Endodermal cell (in vitro differentiated cells): ENCODE measurements around the gene RCOR1. TPM values are rescaled to one million over a fixed set of nuclear protein-coding genes. Genes with fewer than 3 reads are reported as not detected.

Experiments used
- DNase-seq: peaks from one replicate; pipeline ENCODE4 v3.0.0-alpha.2; 2017
- H3K27ac ChIP-seq: 2 replicates; pipeline ENCODE4 v1.5.1; 2013; ENCODE audit warnings: mild to moderate bottlenecking, low read depth, low read length, moderate library complexity
- H3K27me3 ChIP-seq: 2 replicates; pipeline ENCODE4 v1.6.1; 2013; ENCODE audit warnings: mild to moderate bottlenecking, low read length, moderate library complexity; ENCODE audit not compliant: insufficient read depth, control insufficient read depth, poor library complexity, severe bottlenecking
- H3K36me3 ChIP-seq: 2 replicates; pipeline ENCODE4 v1.7.0; 2013; ENCODE audit warnings: mild to moderate bottlenecking, low read length, moderate library complexity; ENCODE audit not compliant: control insufficient read depth, insufficient read depth
- H3K4me1 ChIP-seq: one replicate; pipeline ENCODE4 v1.7.0; 2013; ENCODE audit warnings: low read length; ENCODE audit not compliant: control insufficient read depth, insufficient read depth
- H3K4me3 ChIP-seq: 2 replicates; pipeline ENCODE4 v1.5.1; 2013; ENCODE audit warnings: mild to moderate bottlenecking, low read length, moderate library complexity
- H3K9ac ChIP-seq: 2 replicates; pipeline ENCODE4 v1.6.1; 2013; ENCODE audit warnings: mild to moderate bottlenecking, low read length, moderate library complexity; ENCODE audit not compliant: poor library complexity, severe bottlenecking; ENCODE audit errors: extremely low read depth
- H3K9me3 ChIP-seq: 2 replicates; pipeline ENCODE4 v1.6.1; 2013; ENCODE audit warnings: mild to moderate bottlenecking, low read length, moderate library complexity; ENCODE audit not compliant: control insufficient read depth
- H3K27ac Mint-ChIP-seq: 2 replicates; pipeline ENCODE4 v1.8.0; 2020; ENCODE audit warnings: mixed read lengths
- H3K27me3 Mint-ChIP-seq: 2 replicates; pipeline ENCODE4 v1.8.0; 2021; ENCODE audit warnings: mild to moderate bottlenecking, mixed read lengths; ENCODE audit not compliant: insufficient read depth
- H3K36me3 Mint-ChIP-seq: 2 replicates; pipeline ENCODE4 v1.8.0; 2020; ENCODE audit warnings: low read depth, mixed read lengths
- H3K4me1 Mint-ChIP-seq: 2 replicates; pipeline ENCODE4 v1.8.0; 2020; ENCODE audit warnings: mixed read lengths
- H3K4me3 Mint-ChIP-seq: 2 replicates; pipeline ENCODE4 v1.8.0; 2020; ENCODE audit warnings: mild to moderate bottlenecking, moderate library complexity, mixed read lengths
- H3K9me3 Mint-ChIP-seq: 2 replicates; pipeline ENCODE4 v1.8.0; 2020; ENCODE audit warnings: mild to moderate bottlenecking, mixed read lengths
- CTCF ChIP-seq: fragments of 200-600 bp; sonication (generic); conservative IDR thresholded peaks from 2 replicates; pipeline ENCODE4 v1.5.0; 2021; ENCODE audit warnings: antibody characterized with exemption, mild to moderate bottlenecking
- WGBS, 2 experiments: methylation state at CpG; one replicate each; pipeline versions ENCODE4 v1.1.5 to v1.1.7; 2013; ENCODE audit warnings: missing lambda C conversion rate in 2 of 2, mixed read lengths in 1 of 2; ENCODE audit not compliant: insufficient coverage in 1 of 2, insufficient read length in 1 of 2; 5-methylcytosine and 5-hydroxymethylcytosine counted together
- total RNA-seq, 2 donors: library from RNA; stranded (reverse); fragmentation: NEBNext Ultra II Directional in 1 of 2; extraction: Animal tissue kit (Norgen Biotek cat#: 25700) in 1 of 2; gene quantifications; 2 replicates in 1 of 2; 3 replicates in 1 of 2; pipeline ENCODE4 v1.2.1, GENCODE V29; 2021

Gene RCOR1
- total RNA-seq, 2 donors from 2014 or later: 30.3 to 31.5 TPM

DNA sequence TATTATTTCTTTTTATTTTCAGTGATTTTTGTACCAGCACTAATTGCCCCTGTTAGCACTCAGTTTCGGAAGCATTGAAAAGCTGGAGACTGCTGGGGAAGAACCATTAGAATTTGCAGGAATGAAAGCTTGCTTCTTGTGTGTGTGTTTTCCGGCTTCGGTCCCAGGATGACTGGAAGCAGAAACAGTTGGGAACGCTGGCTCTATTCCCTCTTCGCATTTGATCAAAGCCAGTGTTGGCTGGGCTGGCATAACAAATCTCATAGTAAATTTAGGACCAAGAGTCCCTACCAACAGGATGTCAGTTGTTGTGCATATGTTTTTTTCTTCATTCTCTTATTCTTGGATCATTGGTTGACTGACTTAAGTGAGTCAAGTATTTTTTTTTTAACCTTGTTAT, 131.2 kb downstream of the RCOR1 start:
- Mint-ChIP-seq H3K27me3 (no peaks in the 10 kb centered on the region), H3K36me3 (peaks cover 76% of the 10 kb centered on the region), H3K4me3 (no peak overlapping the region), H3K9me3 (no peaks in the 10 kb centered on the region), H3K27ac (no peak overlapping the region), H3K4me1 (peaks cover 15% of the 10 kb centered on the region)
- Histone ChIP-seq H3K4me1 (peaks cover 13% of the 10 kb centered on the region), H3K36me3 (peaks cover 79% of the 10 kb centered on the region), H3K27ac (no peak overlapping the region), H3K9me3 (no peaks in the 10 kb centered on the region), H3K27me3 (no peaks in the 10 kb centered on the region), H3K9ac (no peak overlapping the region), H3K4me3 (no peak overlapping the region)
- WGBS, 2 experiments: 87 to 98% methylated on average over 5 of the region's 5 CpGs
- no peak for DNase-seq
- TF ChIP-seq CTCF: no peak

- no peaks in the 10 kb centered on the region for H3K9me3 Mint-ChIP-seq
- H3K36me3 Mint-ChIP-seq: peaks cover 78% of the 10 kb centered on the region
- H3K4me3 ChIP-seq: no peak overlapping the region
- H3K4me1 Mint-ChIP-seq: peaks cover 15% of the 10 kb centered on the region
- H3K27me3 Mint-ChIP-seq: no peaks in the 10 kb centered on the region
- WGBS, 2 experiments: 94 to 97% methylated on average over 17 to 19 of the region's 19 CpGs
- H3K9me3 ChIP-seq: no peaks in the 10 kb centered on the region
- peaks cover 13% of the 10 kb centered on the region for H3K4me1 ChIP-seq
- H3K27ac Mint-ChIP-seq: peak overlapping the region; percentile 27
- no peak overlapping the region for H3K27ac ChIP-seq
- H3K9ac ChIP-seq: no peak overlapping the region
- no peak for DNase-seq
- no peak for TF ChIP-seq CTCF
- no peak overlapping the region for H3K4me3 Mint-ChIP-seq
- H3K36me3 ChIP-seq: peaks cover 73% of the 10 kb centered on the region
- H3K27me3 ChIP-seq: no peaks in the 10 kb centered on the region
These were observed 133.9 kb downstream of the RCOR1 start for GRCh38 chr14:102726191-102726949.

- H3K4me3 ChIP-seq: peak overlapping the region; percentile 42
- H3K27me3 Mint-ChIP-seq: no peaks in the 10 kb centered on the region
- WGBS, 2 experiments: 92 to 100% methylated on average over 2 to 7 of the region's 9 CpGs
- H3K9me3 Mint-ChIP-seq: no peaks in the 10 kb centered on the region
- H3K9me3 ChIP-seq: no peaks in the 10 kb centered on the region
- peak; percentile 50 for DNase-seq
- peak overlapping the region; percentile 95 for H3K27ac Mint-ChIP-seq
- peaks cover 13% of the 10 kb centered on the region for H3K4me1 ChIP-seq
- peaks cover 62% of the 10 kb centered on the region for H3K36me3 ChIP-seq
- peaks cover 15% of the 10 kb centered on the region for H3K4me1 Mint-ChIP-seq
- H3K27me3 ChIP-seq: no peaks in the 10 kb centered on the region
- peaks cover 73% of the 10 kb centered on the region for H3K36me3 Mint-ChIP-seq
- no peak for TF ChIP-seq CTCF
- no peak overlapping the region for H3K27ac ChIP-seq
- no peak overlapping the region for H3K4me3 Mint-ChIP-seq
- H3K9ac ChIP-seq: peak overlapping the region; percentile 48
These were observed 135.1 kb downstream of the RCOR1 start for GRCh38 chr14:102727336-102728095.
